GM19397 (cell line): ENCODE data around the gene SERPINA5.

Experiments
- ATAC-seq: cut with Tn5 transposase; IDR thresholded peaks from one replicate; pipeline ENCODE4 v1.9.1; 2021; ENCODE audit warnings: mild to moderate bottlenecking, moderate library complexity; ENCODE audit not compliant: unreplicated experiment

The SERPINA5 gene

GRCh38 chr14:94581127-94581999 is at the start of gene SERPINA5:
TSS of gene SERPINA5 (plus strand) at chr14:94581426. CDS start at chr14:94587363, 5,937 bp downstream.
- no peak for ATAC-seq

- ATAC-seq = no peak
Measured at GRCh38 chr14:94532447-94532846, 48.8 kb upstream of the SERPINA5 start.

- no peak for ATAC-seq
Measured at GRCh38 chr14:94535506-94535905, 45.7 kb upstream of the SERPINA5 start.

GRCh38 chr14:94536836-94537235 is 44.4 kb upstream of the SERPINA5 start:
- ATAC-seq = no peak

GRCh38 chr14:94538070-94538740 is 43.0 kb upstream of the SERPINA5 start:
- no peak for ATAC-seq

- no peak for ATAC-seq
Measured at GRCh38 chr14:94539181-94539580, 42.0 kb upstream of the SERPINA5 start.

GRCh38 chr14:94540031-94540794 is 41.0 kb upstream of the SERPINA5 start:
- ATAC-seq = no peak

- no peak for ATAC-seq
Measured at GRCh38 chr14:94541234-94541975, 39.8 kb upstream of the SERPINA5 start.

GRCh38 chr14:94542111-94542810 is 39.0 kb upstream of the SERPINA5 start:
- ATAC-seq = no peak

- no peak for ATAC-seq
Measured at GRCh38 chr14:94542811-94543440, 38.3 kb upstream of the SERPINA5 start.

- no peak for ATAC-seq
Measured at GRCh38 chr14:94543449-94544124, 37.6 kb upstream of the SERPINA5 start.

- ATAC-seq = no peak
Measured at GRCh38 chr14:94544726-94545125, 36.5 kb upstream of the SERPINA5 start.

GRCh38 chr14:94545131-94545841 is 35.9 kb upstream of the SERPINA5 start:
- no peak for ATAC-seq

- ATAC-seq = no peak
Measured at GRCh38 chr14:94547151-94547680, 34.0 kb upstream of the SERPINA5 start.

GRCh38 chr14:94547726-94548125 is 33.5 kb upstream of the SERPINA5 start:
- no peak for ATAC-seq

GRCh38 chr14:94548131-94548998 is 32.9 kb upstream of the SERPINA5 start:
- ATAC-seq = no peak
